HUES64 (cell line): ENCODE data around the gene TSPO2.

Experiments
- H3K27ac ChIP-seq: 2 replicates; pipeline ENCODE4 v1.7.0; 2013; ENCODE audit warnings: low read depth, low read length, inconsistent platforms
- H3K27me3 ChIP-seq: 2 replicates; pipeline ENCODE4 v1.6.1; 2013; ENCODE audit warnings: mild to moderate bottlenecking, low read length; ENCODE audit not compliant: insufficient read depth
- H3K36me3 ChIP-seq: 2 replicates; pipeline ENCODE4 v1.6.1; 2013; ENCODE audit warnings: mild to moderate bottlenecking, low read length; ENCODE audit not compliant: insufficient read depth
- H3K4me1 ChIP-seq: 2 replicates; pipeline ENCODE4 v1.6.1; 2013; ENCODE audit warnings: mild to moderate bottlenecking, low read length, moderate library complexity; ENCODE audit not compliant: insufficient read depth
- H3K4me3 ChIP-seq: 2 replicates; pipeline ENCODE4 v1.5.1; 2013; ENCODE audit warnings: mild to moderate bottlenecking, low read length, moderate library complexity
- H3K9ac ChIP-seq: 2 replicates; pipeline ENCODE4 v1.6.1; 2013; ENCODE audit warnings: mild to moderate bottlenecking, low read depth, low read length
- H3K9me3 ChIP-seq: 2 replicates; pipeline ENCODE4 v1.6.1; 2013; ENCODE audit warnings: low read depth, low read length; ENCODE audit not compliant: insufficient read depth
- WGBS: fragments of 150-250, 120-280 bp; methylation state at CpG from one replicate; pipeline ENCODE4 v1.1.7; 2013; ENCODE audit warnings: missing lambda C conversion rate; 5-methylcytosine and 5-hydroxymethylcytosine counted together

Gene TSPO2

GRCh38 chr6:41066867-41067304 lies 24.6 kb downstream of the TSPO2 start:
- no peaks in the 10 kb centered on the region for H3K27me3 ChIP-seq
- peaks cover 9% of the 10 kb centered on the region; the same call in 1 of the 2 replicates for H3K4me1 ChIP-seq
- WGBS, result 49% methylated on average over 3 of the region's 3 CpGs
- H3K9me3 ChIP-seq, result no peaks in the 10 kb centered on the region
- H3K36me3 ChIP-seq, result peaks cover 73% of the 10 kb centered on the region
- H3K9ac ChIP-seq, result no peak overlapping the region
- no peak overlapping the region for H3K27ac ChIP-seq
- H3K4me3 ChIP-seq, result no peak overlapping the region

DNA sequence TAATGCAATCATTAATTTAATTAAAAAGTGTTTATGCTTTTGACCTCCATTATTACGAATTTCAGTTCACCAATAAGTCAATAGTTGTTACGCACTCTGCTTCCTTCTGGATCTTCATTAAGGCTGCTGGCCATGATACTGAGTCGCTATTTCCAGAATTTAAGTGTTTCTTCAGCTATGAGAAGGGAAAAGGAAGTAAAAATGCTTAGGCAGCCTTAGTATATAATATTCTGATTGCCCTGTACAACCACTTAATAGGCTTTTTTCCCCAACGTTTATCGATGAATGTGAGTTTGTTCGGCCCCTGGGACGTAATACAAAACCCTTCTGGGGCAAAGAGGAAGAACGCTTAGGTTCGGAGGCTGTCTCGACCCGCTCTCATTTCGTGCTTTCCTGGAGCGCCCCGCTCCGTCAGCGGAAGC lies 29.2 kb downstream of the TSPO2 start:
- Histone ChIP-seq H3K9ac (peak overlapping the region; percentile 91), H3K27ac (peak overlapping the region; percentile 100), H3K36me3 (peaks cover 38% of the 10 kb centered on the region), H3K4me3 (peak overlapping the region; percentile 82), H3K9me3 (no peaks in the 10 kb centered on the region), H3K27me3 (no peaks in the 10 kb centered on the region), H3K4me1 (peaks cover 29% of the 10 kb centered on the region; the same call in 1 of the 2 replicates)
- 1% methylated on average over 16 of the region's 16 CpGs for WGBS

GRCh38 chr6:41071923-41072835 lies 29.9 kb downstream of the TSPO2 start, which contains the start of gene OARD1:
Gene OARD1 (minus strand): TSS chr6:41072356. CDS start chr6:41071634, 722 bp downstream.
- WGBS, result under 1% methylated on average over 62 of the region's 63 CpGs
- H3K4me1 ChIP-seq, result peaks cover 32% of the 10 kb centered on the region; the same call in 1 of the 2 replicates

DNA sequence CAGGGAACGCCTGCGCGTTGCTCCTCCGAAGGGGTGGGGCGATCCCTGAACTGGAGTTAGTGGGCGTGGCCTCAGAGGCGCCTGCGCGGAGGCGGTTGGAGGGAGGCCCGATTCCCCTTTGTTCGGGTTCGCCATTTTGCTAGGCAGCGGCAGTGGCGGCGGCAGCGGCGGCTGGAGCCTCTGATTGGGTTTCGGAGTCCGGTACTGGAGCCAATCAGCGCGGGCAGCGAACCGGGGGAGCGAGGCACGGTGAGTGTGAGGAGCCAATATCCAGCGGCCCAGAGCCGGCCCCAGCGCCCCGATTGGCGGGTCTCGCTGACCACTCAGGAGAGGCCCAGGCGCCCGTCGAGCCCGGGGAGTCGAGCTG lies 30.6 kb downstream of the TSPO2 start, which contains the start of gene NFYA:
Gene NFYA (plus strand): TSS at position 139 of the 367 bp plus-strand sequence. CDS start 6,116 bp downstream, outside the sequence.
- Histone ChIP-seq H3K4me3 (peak within 1 kb of the TSS; percentile 82), H3K9ac (peak within 1 kb of the TSS; percentile 91), H3K36me3 (peaks cover 32% of the 10 kb centered on the region), H3K27ac (peak within 1 kb of the TSS; percentile 100), H3K4me1 (peaks cover 32% of the 10 kb centered on the region; the same call in 1 of the 2 replicates), H3K27me3 (no peaks in the 10 kb centered on the region), H3K9me3 (no peaks in the 10 kb centered on the region)
- WGBS, result under 1% methylated on average over 37 of the region's 37 CpGs

More at GRCh38 chr6:41071923-41072835, 29.9 kb downstream of the TSPO2 start, which contains the start of gene OARD1:
- Histone ChIP-seq H3K27me3 (no peaks in the 10 kb centered on the region), H3K9ac (peak within 1 kb of the TSS; percentile 91), H3K4me3 (peak within 1 kb of the TSS; percentile 82), H3K9me3 (no peaks in the 10 kb centered on the region), H3K36me3 (peaks cover 35% of the 10 kb centered on the region), H3K27ac (peak within 1 kb of the TSS; percentile 100)

- peak overlapping the region; percentile 91 for H3K9ac ChIP-seq
- H3K27me3 ChIP-seq, result no peaks in the 10 kb centered on the region
- peak overlapping the region; percentile 100 for H3K27ac ChIP-seq
- H3K9me3 ChIP-seq, result no peaks in the 10 kb centered on the region
- WGBS, result under 1% methylated on average over 74 of the region's 74 CpGs
- H3K36me3 ChIP-seq, result peaks cover 32% of the 10 kb centered on the region
- peak overlapping the region; percentile 82 for H3K4me3 ChIP-seq
- H3K4me1 ChIP-seq, result peaks cover 32% of the 10 kb centered on the region; the same call in 1 of the 2 replicates
These were observed 31.1 kb downstream of the TSPO2 start for GRCh38 chr6:41073203-41073967.

GRCh38 chr6:41073968-41074691 lies 31.9 kb downstream of the TSPO2 start:
- peak overlapping the region; percentile 100 for H3K27ac ChIP-seq
- H3K4me3 ChIP-seq, result peak overlapping the region; percentile 82
- H3K36me3 ChIP-seq, result peaks cover 32% of the 10 kb centered on the region
- H3K9ac ChIP-seq, result peak overlapping the region; percentile 91
- no peaks in the 10 kb centered on the region for H3K9me3 ChIP-seq
- H3K4me1 ChIP-seq, result peaks cover 32% of the 10 kb centered on the region; the same call in 1 of the 2 replicates
- H3K27me3 ChIP-seq, result no peaks in the 10 kb centered on the region
- WGBS, result 5% methylated on average over 11 of the region's 11 CpGs

DNA sequence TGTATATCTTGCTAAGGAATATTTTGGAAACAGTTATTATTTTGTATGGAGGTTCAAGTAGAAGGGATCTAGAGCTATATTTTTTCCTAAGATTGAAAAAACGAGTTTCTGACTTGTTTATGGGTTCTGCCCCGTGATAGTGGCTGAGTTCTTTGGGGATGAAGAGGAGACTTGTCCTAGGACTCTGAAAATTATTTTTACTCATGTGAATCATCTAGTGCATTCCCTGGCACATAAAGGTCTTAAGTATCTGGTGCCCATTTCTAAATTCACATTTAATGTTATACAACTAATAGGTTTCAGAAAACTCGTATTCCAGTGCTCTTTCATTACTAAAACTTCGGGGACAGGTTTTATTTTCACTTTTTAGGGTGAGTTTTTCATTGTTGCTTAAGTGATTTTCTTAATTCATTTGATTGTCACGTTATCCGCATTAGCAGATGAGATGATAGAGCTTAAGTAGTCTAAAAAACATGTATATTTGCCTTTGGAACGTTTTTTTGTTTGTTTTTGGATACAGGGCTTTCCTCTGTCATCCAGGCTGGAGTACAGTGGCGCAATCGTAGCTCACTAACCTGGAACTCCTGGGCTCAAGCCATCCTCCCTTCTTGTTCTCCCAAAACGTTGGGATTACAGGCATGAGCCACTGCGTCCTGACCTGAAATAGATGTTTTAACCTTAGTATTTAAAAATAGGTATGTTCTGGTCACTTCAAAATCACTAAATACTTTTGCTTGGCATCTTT lies 32.6 kb downstream of the TSPO2 start:
- peak overlapping the region; percentile 82 for H3K4me3 ChIP-seq
- H3K4me1 ChIP-seq, result peaks cover 32% of the 10 kb centered on the region; the same call in 1 of the 2 replicates
- no peaks in the 10 kb centered on the region for H3K9me3 ChIP-seq
- H3K27ac ChIP-seq, result no peak overlapping the region; the same call in 1 of the 2 replicates
- no peaks in the 10 kb centered on the region for H3K27me3 ChIP-seq
- 72% methylated on average over 11 of the region's 11 CpGs for WGBS
- no peak overlapping the region; the same call in 1 of the 2 replicates for H3K9ac ChIP-seq
- H3K36me3 ChIP-seq, result peaks cover 32% of the 10 kb centered on the region

DNA sequence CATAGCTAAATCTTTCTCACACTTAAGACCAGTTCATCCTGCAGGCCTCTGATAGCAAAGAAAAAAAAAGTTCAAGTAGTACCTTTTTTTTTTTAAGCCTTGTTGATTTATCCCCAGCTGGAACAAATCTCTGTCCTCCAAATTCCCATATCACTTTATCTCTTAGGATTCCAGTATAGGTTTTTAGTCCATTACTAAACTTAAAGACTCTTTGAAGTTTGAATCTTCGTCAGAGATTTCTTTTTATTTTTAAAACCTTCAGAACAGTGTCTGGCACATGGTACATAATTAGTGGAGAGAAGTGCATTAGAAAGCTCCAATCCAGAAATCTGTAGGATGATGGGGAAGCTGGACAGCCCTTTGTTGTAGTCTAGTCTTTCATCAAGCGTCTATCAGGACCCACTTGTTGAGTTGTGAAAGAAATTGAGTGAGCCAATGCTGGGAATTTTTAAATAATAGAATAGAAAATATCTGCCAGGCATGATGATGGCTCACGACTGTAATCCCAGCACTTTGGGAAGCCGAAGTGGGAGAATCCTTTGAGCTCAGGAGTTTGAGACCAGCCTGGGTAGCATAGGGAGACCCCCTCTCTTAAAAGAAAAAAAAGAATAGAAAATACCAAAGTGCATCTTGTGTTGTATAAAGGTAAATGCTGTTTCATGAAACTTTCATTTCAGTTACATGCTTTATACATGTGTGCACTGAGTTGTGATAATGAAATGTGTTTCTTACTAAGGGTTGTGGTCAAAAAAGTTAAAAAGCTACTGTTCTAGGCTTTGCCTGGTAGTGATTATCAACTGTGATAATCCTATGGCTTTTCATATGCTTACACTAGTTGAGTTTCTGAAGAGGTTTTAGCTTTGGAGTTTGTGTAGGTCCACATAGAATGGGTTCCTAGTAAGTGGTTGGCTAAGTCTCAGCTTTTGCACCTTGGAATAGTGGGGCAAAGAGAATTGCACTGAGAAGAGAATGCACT lies 33.7 kb downstream of the TSPO2 start:
- WGBS, result 91% methylated on average over 3 of the region's 4 CpGs
- Histone ChIP-seq H3K4me1 (peaks cover 26% of the 10 kb centered on the region; the same call in 1 of the 2 replicates), H3K27me3 (no peaks in the 10 kb centered on the region), H3K9me3 (no peaks in the 10 kb centered on the region), H3K4me3 (peak overlapping the region; percentile 82; the same call in 1 of the 2 replicates), H3K36me3 (peaks cover 35% of the 10 kb centered on the region), H3K9ac (no peak overlapping the region), H3K27ac (no peak overlapping the region)

DNA sequence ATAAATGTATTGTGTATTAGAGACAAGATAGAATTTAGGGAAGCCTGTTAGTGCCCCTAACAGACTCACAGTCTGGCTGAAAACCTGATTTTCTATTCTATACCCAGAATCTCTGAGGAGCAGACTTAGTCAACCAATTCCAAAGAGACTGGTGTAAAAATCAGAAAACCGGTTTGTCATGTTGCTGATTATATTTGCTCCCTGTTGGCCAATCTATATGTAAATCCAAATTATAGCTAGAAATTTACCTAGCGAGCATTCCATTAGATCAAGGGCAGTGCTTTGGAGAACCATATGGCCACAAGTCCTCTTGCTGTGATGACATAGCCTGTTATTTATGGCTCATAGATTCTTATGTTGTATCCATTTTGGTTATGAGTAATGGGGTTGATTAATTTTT lies 35.3 kb downstream of the TSPO2 start:
- no peaks in the 10 kb centered on the region for H3K27me3 ChIP-seq
- no peak overlapping the region for H3K9ac ChIP-seq
- 95% methylated on average over 2 of the region's 2 CpGs for WGBS
- H3K4me3 ChIP-seq, result no peak overlapping the region
- no peaks in the 10 kb centered on the region for H3K9me3 ChIP-seq
- peaks cover 49% of the 10 kb centered on the region for H3K36me3 ChIP-seq
- H3K27ac ChIP-seq, result no peak overlapping the region
- peaks cover 22% of the 10 kb centered on the region; the same call in 1 of the 2 replicates for H3K4me1 ChIP-seq
